Astrocyte of the cerebellum (primary cell): Measurements from ENCODE around the gene ITGB4.

Source experiments
- DNase-seq: peaks from one replicate; pipeline ENCODE4 v3.0.0-alpha.2; 2011; ENCODE audit warnings: low read depth
- H3K4me3 ChIP-seq: 2 replicates; pipeline ENCODE4 v1.5.1; 2011; ENCODE audit warnings: mild to moderate bottlenecking, low read depth, low read length, moderate library complexity
- CTCF ChIP-seq: IDR thresholded peaks from 2 replicates; pipeline ENCODE4 v1.5.1; 2012; ENCODE audit warnings: low read length, low read depth, moderate library complexity, mild to moderate bottlenecking; ENCODE audit errors: missing control alignments
- in situ Hi-C: cut with HindIII; loops from 2 replicates; pipeline ENCODE4 v1.10.0; 2017; ENCODE audit warnings: low sequenced_read_pairs

The ITGB4 gene

GRCh38 chr17:75734674-75735294 lies 13.5 kb downstream of the ITGB4 start:
- DNase-seq: no peak
- in situ Hi-C loops: no loop called here
- TF ChIP-seq CTCF: no peak
- H3K4me3 ChIP-seq: no peak overlapping the region

DNA sequence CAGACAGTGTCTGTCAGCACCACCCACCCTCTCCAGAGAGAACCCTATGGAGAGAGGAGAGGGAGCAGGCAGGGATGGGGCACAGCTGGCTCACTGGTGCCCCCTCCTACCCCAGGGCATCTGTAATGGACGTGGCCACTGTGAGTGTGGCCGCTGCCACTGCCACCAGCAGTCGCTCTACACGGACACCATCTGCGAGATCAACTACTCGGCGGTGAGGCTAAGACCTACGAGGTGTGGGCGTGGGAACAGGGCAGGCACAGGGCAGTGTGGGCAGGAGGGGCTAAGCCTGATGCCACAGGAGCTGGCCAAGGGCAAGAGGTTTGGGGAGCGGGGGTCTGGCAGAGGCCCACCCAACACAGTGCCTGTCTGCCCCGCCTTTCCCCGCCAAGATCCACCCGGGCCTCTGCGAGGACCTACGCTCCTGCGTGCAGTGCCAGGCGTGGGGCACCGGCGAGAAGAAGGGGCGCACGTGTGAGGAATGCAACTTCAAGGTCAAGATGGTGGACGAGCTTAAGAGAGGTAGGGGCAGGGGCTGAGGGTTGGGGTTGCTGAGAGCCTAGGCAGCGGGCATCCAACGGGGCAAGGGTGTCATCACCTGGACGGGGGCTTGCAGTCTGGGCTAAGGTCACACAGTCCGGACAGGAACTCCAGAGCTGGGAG lies 15.0 kb downstream of the ITGB4 start:
- in situ Hi-C loops: no loop called here
- no peak for DNase-seq
- TF ChIP-seq CTCF: no peak
- no peak overlapping the region for H3K4me3 ChIP-seq

- no peak for TF ChIP-seq CTCF
- in situ Hi-C loops: no loop called here
- no peak for DNase-seq
- no peak overlapping the region for H3K4me3 ChIP-seq
Measured at GRCh38 chr17:75737133-75737962, 16.1 kb downstream of the ITGB4 start.

DNA sequence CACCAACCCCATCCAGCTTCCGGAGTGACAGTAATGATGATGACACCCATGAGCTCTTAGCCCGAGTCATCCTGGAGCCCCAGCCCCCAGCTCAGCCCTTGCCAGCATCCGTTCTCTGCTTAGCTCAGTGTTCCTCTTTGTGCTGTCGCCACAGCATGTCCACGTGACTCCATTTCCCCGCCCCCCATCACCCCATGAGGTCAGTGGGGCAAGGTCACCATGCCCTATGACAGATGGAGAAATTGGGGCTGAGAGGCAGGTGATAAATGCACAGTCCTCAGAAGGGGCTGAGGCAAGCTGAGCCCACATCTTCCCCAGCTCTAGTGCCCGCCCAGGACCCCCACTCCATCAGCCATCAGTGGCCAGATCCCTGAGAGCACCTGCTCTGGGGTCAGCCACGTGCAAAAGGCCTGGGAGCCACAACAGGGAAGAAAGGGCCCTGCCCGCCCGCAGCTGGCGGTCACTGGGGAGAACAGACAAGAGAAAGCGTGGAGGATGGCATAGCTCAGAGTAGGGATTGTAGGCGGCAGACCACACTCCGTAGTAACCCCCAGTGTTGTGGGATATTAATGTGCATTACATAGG lies 17.1 kb downstream of the ITGB4 start:
- no peak for TF ChIP-seq CTCF
- H3K4me3 ChIP-seq: no peak overlapping the region
- no peak for DNase-seq
- in situ Hi-C loops: no loop called here

DNA sequence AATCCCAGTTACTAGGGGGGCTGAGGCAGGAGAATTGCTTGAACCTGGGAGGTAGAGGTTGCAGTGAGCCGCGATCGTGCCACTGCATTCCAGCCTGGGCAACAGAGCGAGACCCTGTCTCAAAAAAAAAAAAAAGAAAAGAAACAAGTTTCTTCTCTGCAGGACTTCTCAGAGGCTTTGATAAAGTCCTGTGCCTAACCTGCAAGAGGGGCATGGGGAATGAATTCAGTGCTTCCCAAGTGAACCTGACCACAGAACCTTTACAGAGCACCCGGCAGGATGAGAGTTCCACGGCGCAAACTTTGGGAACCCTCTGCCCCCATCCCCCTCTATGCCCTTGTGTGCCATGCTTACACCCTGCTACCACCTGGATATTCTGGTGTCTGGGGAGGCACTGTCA lies 17.9 kb downstream of the ITGB4 start:
- TF ChIP-seq CTCF: no peak
- H3K4me3 ChIP-seq: no peak overlapping the region
- DNase-seq: no peak
- in situ Hi-C loops: no loop called here

DNA sequence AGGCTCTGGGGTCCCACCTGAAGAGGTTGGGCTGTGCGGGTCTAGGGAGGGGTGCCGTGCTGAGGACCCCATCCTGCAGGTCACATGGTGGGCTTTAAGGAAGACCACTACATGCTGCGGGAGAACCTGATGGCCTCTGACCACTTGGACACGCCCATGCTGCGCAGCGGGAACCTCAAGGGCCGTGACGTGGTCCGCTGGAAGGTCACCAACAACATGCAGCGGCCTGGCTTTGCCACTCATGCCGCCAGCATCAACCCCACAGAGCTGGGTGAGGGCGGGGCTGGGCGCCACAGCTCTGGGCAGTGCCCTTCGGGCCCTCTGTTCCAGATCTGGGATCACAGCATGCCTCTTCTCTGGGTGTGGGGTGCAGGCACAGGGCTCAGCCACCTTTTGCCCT lies 18.5 kb downstream of the ITGB4 start:
- in situ Hi-C loops: no loop called here
- TF ChIP-seq CTCF: no peak
- DNase-seq: no peak
- H3K4me3 ChIP-seq: no peak overlapping the region
